ENCODE data around the gene DNAH8.

The DNAH8 gene

DNA sequence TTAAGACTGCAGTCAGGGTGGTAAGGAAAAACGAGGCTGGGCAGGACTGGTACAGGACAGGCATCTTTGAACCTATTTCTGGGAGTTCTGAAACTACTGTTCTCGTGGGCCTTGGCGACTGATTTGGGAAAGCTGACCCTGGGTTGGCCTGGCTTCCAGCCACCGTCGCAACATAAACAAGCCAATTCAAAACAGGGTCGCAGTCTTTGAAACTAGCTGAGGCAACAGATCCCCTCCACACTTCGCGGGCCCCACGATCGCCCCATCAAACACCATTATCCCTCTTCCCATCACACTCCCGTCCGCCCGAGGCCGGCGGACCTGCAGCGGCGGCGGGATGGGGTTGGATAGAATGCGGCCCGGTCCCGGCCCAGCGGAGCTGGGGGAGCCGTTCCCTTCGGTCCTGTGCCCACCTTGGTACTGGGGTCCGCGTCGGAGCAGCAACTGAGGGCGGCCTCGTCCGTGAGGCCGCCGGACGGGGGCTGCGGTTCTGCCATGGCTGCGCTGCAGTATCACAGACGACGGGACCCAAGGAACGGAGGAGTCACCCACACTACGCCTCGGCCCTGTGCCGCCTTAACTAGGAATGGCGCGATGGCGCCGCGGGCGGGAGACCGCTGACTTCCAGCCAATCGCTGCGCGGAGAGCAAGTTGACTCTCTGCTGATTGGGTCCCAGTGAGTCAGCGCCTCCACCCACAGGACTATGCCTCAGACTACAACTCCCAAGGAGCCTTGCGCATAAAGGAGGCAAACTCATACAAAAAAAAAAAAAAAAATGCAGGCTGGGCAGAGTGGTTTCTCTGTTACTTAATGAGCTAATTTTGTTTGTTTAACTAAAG lies 12.3 kb upstream of the DNAH8 start, which contains the start of gene GLO1:
GLO1 (minus strand) TSS at position 588 of the 840 bp plus-strand sequence; CDS start at position 497, 91 bp downstream.
- Histone ChIP-seq H3K9ac (ENCODE audit: low read length) (peak within 1 kb of the TSS; percentile 94), H3K4me3 (ENCODE audit: low read length) (peak within 1 kb of the TSS; percentile 84), H3K4me1 (ENCODE audit: control insufficient read depth, insufficient read depth, low read length) (peaks cover 3% of the 10 kb centered on the region), H3K9me3 (ENCODE audit: control insufficient read depth, low read length) (no peaks in the 10 kb centered on the region), H3K27me3 (replicated peaks; ENCODE audit: control insufficient read depth, insufficient read depth, low read length) (no peaks in the 10 kb centered on the region), H3K36me3 (ENCODE audit: control insufficient read depth, insufficient read depth, low read length, severe bottlenecking) (no peaks in the 10 kb centered on the region)
- peak; percentile 99 for DNase-seq (ENCODE audit: low read depth)

- DNase-seq (ENCODE audit: low read depth), result no peak
- Histone ChIP-seq H3K4me3 (ENCODE audit: low read length) (no peak overlapping the region), H3K4me1 (ENCODE audit: control insufficient read depth, insufficient read depth, low read length) (peaks cover 3% of the 10 kb centered on the region), H3K27me3 (replicated peaks; ENCODE audit: control insufficient read depth, insufficient read depth, low read length) (no peaks in the 10 kb centered on the region), H3K36me3 (ENCODE audit: control insufficient read depth, insufficient read depth, low read length, severe bottlenecking) (no peaks in the 10 kb centered on the region), H3K9ac (ENCODE audit: low read length) (no peak overlapping the region), H3K9me3 (ENCODE audit: control insufficient read depth, low read length) (no peaks in the 10 kb centered on the region)
These were observed 11.0 kb upstream of the DNAH8 start for GRCh38 chr6:38703949-38704590.

GRCh38 chr6:38705924-38706323 lies 9.2 kb upstream of the DNAH8 start:
- no peaks in the 10 kb centered on the region for H3K27me3 ChIP-seq (replicated peaks; ENCODE audit: control insufficient read depth, insufficient read depth, low read length)
- no peak overlapping the region for H3K9ac ChIP-seq (ENCODE audit: low read length)
- H3K4me3 ChIP-seq (ENCODE audit: low read length), result no peak overlapping the region
- H3K9me3 ChIP-seq (ENCODE audit: control insufficient read depth, low read length), result peaks cover 17% of the 10 kb centered on the region
- H3K36me3 ChIP-seq (ENCODE audit: control insufficient read depth, insufficient read depth, low read length, severe bottlenecking), result no peaks in the 10 kb centered on the region
- no peak for DNase-seq (ENCODE audit: low read depth)
- H3K4me1 ChIP-seq (ENCODE audit: control insufficient read depth, insufficient read depth, low read length), result peaks cover 3% of the 10 kb centered on the region

GRCh38 chr6:38708496-38708895 lies 6.6 kb upstream of the DNAH8 start:
- Histone ChIP-seq H3K4me1 (ENCODE audit: control insufficient read depth, insufficient read depth, low read length) (no peaks in the 10 kb centered on the region), H3K27me3 (replicated peaks; ENCODE audit: control insufficient read depth, insufficient read depth, low read length) (no peaks in the 10 kb centered on the region), H3K9me3 (ENCODE audit: control insufficient read depth, low read length) (peaks cover 18% of the 10 kb centered on the region), H3K9ac (ENCODE audit: low read length) (no peak overlapping the region), H3K4me3 (ENCODE audit: low read length) (no peak overlapping the region), H3K36me3 (ENCODE audit: control insufficient read depth, insufficient read depth, low read length, severe bottlenecking) (no peaks in the 10 kb centered on the region)
- peak; percentile 22 for DNase-seq (ENCODE audit: low read depth)

DNA sequence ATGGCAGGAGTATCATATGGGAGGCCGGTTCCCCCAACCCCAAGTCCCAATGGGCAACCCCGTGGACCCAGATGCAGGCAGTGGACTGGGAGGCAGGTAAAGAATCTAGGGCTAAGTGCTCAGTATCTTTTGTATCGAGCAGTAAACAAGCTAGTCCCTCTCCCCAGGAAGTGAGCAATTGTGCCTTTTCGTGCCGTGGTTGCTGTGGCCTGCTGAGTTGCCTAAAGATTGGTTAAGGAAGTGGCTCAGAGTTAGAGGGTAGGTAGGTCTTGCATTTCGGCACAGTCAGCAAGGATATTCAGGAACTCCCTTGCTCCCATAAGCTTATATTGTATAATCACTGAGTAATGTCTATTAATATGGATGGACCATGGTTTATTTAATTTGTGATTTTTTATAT lies 1.3 kb upstream of the DNAH8 start:
- H3K27me3 ChIP-seq (replicated peaks; ENCODE audit: control insufficient read depth, insufficient read depth, low read length), result peaks cover 18% of the 10 kb centered on the region
- no peaks in the 10 kb centered on the region for H3K36me3 ChIP-seq (ENCODE audit: control insufficient read depth, insufficient read depth, low read length, severe bottlenecking)
- no peak overlapping the region for H3K4me3 ChIP-seq (ENCODE audit: low read length)
- H3K9ac ChIP-seq (ENCODE audit: low read length), result no peak overlapping the region
- H3K4me1 ChIP-seq (ENCODE audit: control insufficient read depth, insufficient read depth, low read length), result no peaks in the 10 kb centered on the region
- no peak for DNase-seq (ENCODE audit: low read depth)
- peaks cover 18% of the 10 kb centered on the region for H3K9me3 ChIP-seq (ENCODE audit: control insufficient read depth, low read length)

- H3K9ac ChIP-seq (ENCODE audit: low read length), result peak overlapping the region; percentile 36
- H3K36me3 ChIP-seq (ENCODE audit: control insufficient read depth, insufficient read depth, low read length, severe bottlenecking), result no peaks in the 10 kb centered on the region
- DNase-seq (ENCODE audit: low read depth), result peak; percentile 7
- no peaks in the 10 kb centered on the region for H3K4me1 ChIP-seq (ENCODE audit: control insufficient read depth, insufficient read depth, low read length)
- peaks cover 16% of the 10 kb centered on the region for H3K9me3 ChIP-seq (ENCODE audit: control insufficient read depth, low read length)
- H3K4me3 ChIP-seq (ENCODE audit: low read length), result peak overlapping the region; percentile 70
- peaks cover 23% of the 10 kb centered on the region for H3K27me3 ChIP-seq (replicated peaks; ENCODE audit: control insufficient read depth, insufficient read depth, low read length)
These were observed 684 bp upstream of the DNAH8 start for GRCh38 chr6:38714239-38715015.

- no peak overlapping the region for H3K9ac ChIP-seq (ENCODE audit: low read length)
- H3K4me3 ChIP-seq (ENCODE audit: low read length), result no peak overlapping the region
- peaks cover 30% of the 10 kb centered on the region for H3K27me3 ChIP-seq (replicated peaks; ENCODE audit: control insufficient read depth, insufficient read depth, low read length)
- no peaks in the 10 kb centered on the region for H3K9me3 ChIP-seq (ENCODE audit: control insufficient read depth, low read length)
- no peaks in the 10 kb centered on the region for H3K36me3 ChIP-seq (ENCODE audit: control insufficient read depth, insufficient read depth, low read length, severe bottlenecking)
- H3K4me1 ChIP-seq (ENCODE audit: control insufficient read depth, insufficient read depth, low read length), result no peaks in the 10 kb centered on the region
- no peak for DNase-seq (ENCODE audit: low read depth)
These were observed 1.7 kb downstream of the DNAH8 start for GRCh38 chr6:38716825-38717224.

- Histone ChIP-seq H3K9me3 (ENCODE audit: control insufficient read depth, low read length) (no peaks in the 10 kb centered on the region), H3K27me3 (replicated peaks; ENCODE audit: control insufficient read depth, insufficient read depth, low read length) (peaks cover 30% of the 10 kb centered on the region), H3K36me3 (ENCODE audit: control insufficient read depth, insufficient read depth, low read length, severe bottlenecking) (no peaks in the 10 kb centered on the region), H3K4me1 (ENCODE audit: control insufficient read depth, insufficient read depth, low read length) (no peaks in the 10 kb centered on the region), H3K4me3 (ENCODE audit: low read length) (no peak overlapping the region), H3K9ac (ENCODE audit: low read length) (no peak overlapping the region)
- no peak for DNase-seq (ENCODE audit: low read depth)
These were observed 4.2 kb downstream of the DNAH8 start for GRCh38 chr6:38719358-38719757.

DNA sequence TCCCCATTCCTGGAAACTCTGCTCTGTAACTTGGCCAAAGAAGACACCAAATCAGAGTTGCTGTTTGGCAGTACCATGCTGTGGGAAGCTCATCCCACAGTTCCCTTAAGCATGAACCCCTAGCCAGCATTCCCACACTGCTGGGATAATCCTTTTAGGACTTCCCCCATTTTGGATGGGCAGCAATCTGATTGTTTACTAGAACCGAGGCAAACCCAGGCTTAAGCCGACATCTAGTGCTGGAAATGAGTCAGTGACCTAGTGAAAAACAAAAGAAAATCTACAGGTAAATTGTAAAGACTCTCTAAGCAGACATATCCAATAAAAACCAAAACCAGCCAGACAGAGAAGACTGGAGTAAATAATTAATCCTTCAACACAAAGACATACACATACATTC lies 5.2 kb downstream of the DNAH8 start:
- Histone ChIP-seq H3K4me3 (ENCODE audit: low read length) (no peak overlapping the region), H3K9ac (ENCODE audit: low read length) (no peak overlapping the region), H3K9me3 (ENCODE audit: control insufficient read depth, low read length) (no peaks in the 10 kb centered on the region), H3K4me1 (ENCODE audit: control insufficient read depth, insufficient read depth, low read length) (no peaks in the 10 kb centered on the region), H3K27me3 (replicated peaks; ENCODE audit: control insufficient read depth, insufficient read depth, low read length) (peaks cover 29% of the 10 kb centered on the region), H3K36me3 (ENCODE audit: control insufficient read depth, insufficient read depth, low read length, severe bottlenecking) (no peaks in the 10 kb centered on the region)
- DNase-seq (ENCODE audit: low read depth), result peak; percentile 17

GRCh38 chr6:38722038-38722437 lies 6.9 kb downstream of the DNAH8 start:
- Histone ChIP-seq H3K9me3 (ENCODE audit: control insufficient read depth, low read length) (no peaks in the 10 kb centered on the region), H3K4me1 (ENCODE audit: control insufficient read depth, insufficient read depth, low read length) (no peaks in the 10 kb centered on the region), H3K36me3 (ENCODE audit: control insufficient read depth, insufficient read depth, low read length, severe bottlenecking) (no peaks in the 10 kb centered on the region), H3K4me3 (ENCODE audit: low read length) (no peak overlapping the region), H3K27me3 (replicated peaks; ENCODE audit: control insufficient read depth, insufficient read depth, low read length) (peaks cover 17% of the 10 kb centered on the region), H3K9ac (ENCODE audit: low read length) (no peak overlapping the region)
- no peak for DNase-seq (ENCODE audit: low read depth)

DNA sequence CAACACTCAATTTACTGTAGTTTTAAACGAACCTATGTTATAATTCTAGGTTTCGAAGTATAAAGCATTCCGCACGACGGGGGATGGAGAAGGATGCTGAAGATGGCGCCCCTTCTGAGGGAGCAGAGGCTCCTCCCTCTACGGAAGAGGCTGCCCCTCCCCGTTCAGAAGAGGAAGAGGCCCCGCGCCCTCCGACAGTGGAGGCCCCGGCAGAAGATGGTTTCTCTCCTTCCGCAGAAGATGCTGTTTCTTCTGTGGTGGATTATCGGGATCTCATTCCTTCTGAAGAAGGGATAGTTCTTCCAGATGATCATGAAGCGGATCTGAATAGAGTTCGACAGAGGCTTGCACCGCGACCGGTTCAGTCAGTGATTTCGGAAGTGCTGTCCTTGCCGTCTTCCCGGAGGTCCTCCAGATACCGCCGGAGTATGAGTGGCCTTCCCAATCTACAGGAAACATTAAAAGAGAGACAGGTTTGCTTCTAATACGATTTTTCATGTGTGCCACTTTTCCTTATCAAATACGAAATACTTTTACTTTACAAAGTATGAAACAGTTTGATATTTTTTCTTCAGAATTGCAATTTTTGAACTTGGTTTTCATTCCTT lies 7.7 kb downstream of the DNAH8 start:
- DNase-seq (ENCODE audit: low read depth), result no peak
- H3K4me1 ChIP-seq (ENCODE audit: control insufficient read depth, insufficient read depth, low read length), result no peaks in the 10 kb centered on the region
- no peak overlapping the region for H3K4me3 ChIP-seq (ENCODE audit: low read length)
- no peaks in the 10 kb centered on the region for H3K9me3 ChIP-seq (ENCODE audit: control insufficient read depth, low read length)
- H3K27me3 ChIP-seq (replicated peaks; ENCODE audit: control insufficient read depth, insufficient read depth, low read length), result peaks cover 17% of the 10 kb centered on the region
- H3K36me3 ChIP-seq (ENCODE audit: control insufficient read depth, insufficient read depth, low read length, severe bottlenecking), result no peaks in the 10 kb centered on the region
- H3K9ac ChIP-seq (ENCODE audit: low read length), result no peak overlapping the region
